Coronary artery (tissue), 2 donors: ENCODE measurements around the gene NCAN.
A peak's percentile ranks its signal among the peaks of the same experiment; 100 is the strongest.

Source experiments
- DNase-seq: peaks from one replicate; pipeline ENCODE4 v3.0.0-alpha.2; 2017; ENCODE audit warnings: low spot score
- H3K27ac ChIP-seq, 2 donors: fragments of 200-600 bp; sonication (generic); one replicate each; pipeline ENCODE4 v1.5.1; 2016 to 2019
- H3K4me3 ChIP-seq: fragments of 200-600 bp; sonication (generic); 2 replicates; pipeline ENCODE4 v1.5.1; 2016; ENCODE audit warnings: mild to moderate bottlenecking, moderate library complexity
- TF ChIP-seq, protein P1 (sequence below): fragments of 200-600 bp; sonication (generic); IDR thresholded peaks from one replicate; pipeline ENCODE4 v1.5.1; 2019; ENCODE audit warnings: antibody characterized with exemption

Gene NCAN

GRCh38 chr19:19261350-19262189 lies 49.8 kb downstream of the NCAN start:
- no peak for DNase-seq
- TF ChIP-seq, protein P1, sequence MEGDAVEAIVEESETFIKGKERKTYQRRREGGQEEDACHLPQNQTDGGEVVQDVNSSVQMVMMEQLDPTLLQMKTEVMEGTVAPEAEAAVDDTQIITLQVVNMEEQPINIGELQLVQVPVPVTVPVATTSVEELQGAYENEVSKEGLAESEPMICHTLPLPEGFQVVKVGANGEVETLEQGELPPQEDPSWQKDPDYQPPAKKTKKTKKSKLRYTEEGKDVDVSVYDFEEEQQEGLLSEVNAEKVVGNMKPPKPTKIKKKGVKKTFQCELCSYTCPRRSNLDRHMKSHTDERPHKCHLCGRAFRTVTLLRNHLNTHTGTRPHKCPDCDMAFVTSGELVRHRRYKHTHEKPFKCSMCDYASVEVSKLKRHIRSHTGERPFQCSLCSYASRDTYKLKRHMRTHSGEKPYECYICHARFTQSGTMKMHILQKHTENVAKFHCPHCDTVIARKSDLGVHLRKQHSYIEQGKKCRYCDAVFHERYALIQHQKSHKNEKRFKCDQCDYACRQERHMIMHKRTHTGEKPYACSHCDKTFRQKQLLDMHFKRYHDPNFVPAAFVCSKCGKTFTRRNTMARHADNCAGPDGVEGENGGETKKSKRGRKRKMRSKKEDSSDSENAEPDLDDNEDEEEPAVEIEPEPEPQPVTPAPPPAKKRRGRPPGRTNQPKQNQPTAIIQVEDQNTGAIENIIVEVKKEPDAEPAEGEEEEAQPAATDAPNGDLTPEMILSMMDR, result no peak
- Histone ChIP-seq H3K27ac (no peak overlapping the region), H3K4me3 (peak overlapping the region; percentile 57)

DNA sequence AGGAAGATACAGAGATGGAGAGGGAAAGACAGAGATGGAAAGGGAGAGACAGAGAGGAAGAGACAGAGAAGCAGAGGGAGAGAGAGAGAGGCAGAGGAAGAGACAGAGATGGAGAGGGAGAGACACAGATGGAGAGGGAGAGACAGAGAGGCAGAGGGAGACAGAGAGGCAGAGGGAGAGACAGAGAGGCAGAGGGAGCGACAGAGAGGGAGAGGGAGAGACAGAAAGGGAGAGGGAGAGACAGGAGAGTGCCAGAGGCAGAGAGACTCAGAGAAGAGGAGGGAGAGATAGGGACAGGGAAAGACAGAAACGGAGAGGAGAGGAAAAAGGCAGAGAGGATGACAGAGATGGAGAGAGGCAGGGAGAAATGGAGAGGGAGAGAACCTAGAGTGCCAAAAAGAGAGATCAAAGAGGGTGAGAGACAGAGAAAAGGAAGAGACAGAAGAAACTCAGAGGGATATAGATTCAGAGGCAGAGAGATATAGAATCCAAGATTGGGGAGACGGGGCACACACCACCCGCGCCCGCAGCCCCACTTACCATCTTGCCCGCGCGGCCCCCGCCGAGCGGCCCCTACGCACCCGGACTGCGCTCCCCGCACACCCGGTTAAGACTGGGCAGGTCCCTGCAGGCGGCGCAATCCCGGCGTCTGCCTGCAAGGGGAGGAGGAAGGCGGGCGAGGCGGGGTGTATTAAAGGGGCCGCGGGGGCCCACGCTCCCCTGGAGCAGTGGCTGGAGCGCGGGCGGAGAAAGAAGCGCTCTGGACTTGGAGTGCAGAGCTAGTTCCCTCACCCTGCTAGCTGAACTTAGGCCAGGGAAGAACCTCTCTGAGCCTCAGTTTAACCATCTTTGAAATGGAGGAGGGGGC lies 50.7 kb downstream of the NCAN start:
- TF ChIP-seq, protein P1, result no peak

GRCh38 chr19:19263886-19264487 lies 52.2 kb downstream of the NCAN start:
- no peak overlapping the region for H3K4me3 ChIP-seq
- TF ChIP-seq, protein P1, result no peak
- H3K27ac ChIP-seq, result no peak overlapping the region
- no peak for DNase-seq

More for the DNA sequence above, 50.7 kb downstream of the NCAN start:
- Histone ChIP-seq H3K4me3 (no peak overlapping the region), H3K27ac (no peak overlapping the region)
- no peak for DNase-seq

- Histone ChIP-seq H3K4me3 (no peak overlapping the region), H3K27ac (no peak overlapping the region)
- TF ChIP-seq, protein P1, result no peak
- DNase-seq, result no peak
Observed at GRCh38 chr19:19267305-19267704, 55.5 kb downstream of the NCAN start.

GRCh38 chr19:19268453-19269385 lies 57.0 kb downstream of the NCAN start:
- Histone ChIP-seq H3K27ac (no peak overlapping the region), H3K4me3 (no peak overlapping the region)
- DNase-seq, result no peak
- TF ChIP-seq, protein P1, result no peak
